Caco-2 (cell line): Measurements from ENCODE around the gene HOXC9. TPM values are rescaled to one million over a fixed set of nuclear protein-coding genes. Genes with fewer than 3 reads are reported as not detected.

Source experiments
- BruUV-seq: library from RNA; stranded (reverse); fragments of 400-500 nt; replicated peaks from 2 replicates; lab custom pipeline; 2021; lab: Mats Ljungman, UMichigan
- CTCF ChIA-PET: fragments of 300-600 bp; sonication (Branson Sonifier 250); formaldehyde crosslinking; loops from one replicate; lab custom pipeline; 2022; ENCODE audit warnings: antibody characterized with exemption; lab: Charles Lee
- POLR2A ChIA-PET: fragments of 300-600 bp; sonication (Branson Sonifier 250); formaldehyde crosslinking; loops from one replicate; lab custom pipeline; 2022; ENCODE audit warnings: antibody characterized with exemption; lab: Charles Lee
- DNase-seq, 2 experiments: peaks; one replicate each; pipeline versions ENCODE4 v3.0.0 to v3.0.0-alpha.2; 2020 to 2022
- H3K27me3 ChIP-seq: replicated peaks from 2 replicates; pipeline ENCODE4 v1.6.0; 2011; ENCODE audit warnings: low read length; ENCODE audit not compliant: control insufficient read depth, insufficient read depth
- H3K36me3 ChIP-seq: 2 replicates; pipeline ENCODE4 v1.5.1; 2011; ENCODE audit warnings: low read length; ENCODE audit not compliant: control insufficient read depth, insufficient read depth
- H3K4me1 ChIP-seq: fragments of 250-450 bp; sonication (Bioruptor Pico); 2 replicates; pipeline ENCODE4 v1.5.1; 2020; ENCODE audit warnings: mild to moderate bottlenecking
- H3K4me3 ChIP-seq: 2 replicates; pipeline ENCODE4 v1.5.1; 2011; ENCODE audit warnings: low read depth, mild to moderate bottlenecking, control low read depth, low read length
- H3K9me3 ChIP-seq: fragments of 250-450 bp; sonication (Bioruptor Pico); 2 replicates; pipeline ENCODE4 v1.5.1; 2020; ENCODE audit warnings: mild to moderate bottlenecking, moderate library complexity
- H3K27ac Mint-ChIP-seq: one replicate; pipeline ENCODE4 v1.8.0; 2022; ENCODE audit warnings: mixed read lengths; ENCODE audit not compliant: unreplicated experiment
- H3K27me3 Mint-ChIP-seq: one replicate; pipeline ENCODE4 v1.8.0; 2022; ENCODE audit warnings: mixed read lengths; ENCODE audit not compliant: insufficient read depth, unreplicated experiment
- H3K36me3 Mint-ChIP-seq: one replicate; pipeline ENCODE4 v1.8.0; 2022; ENCODE audit warnings: mild to moderate bottlenecking, mixed read lengths; ENCODE audit not compliant: insufficient read depth, unreplicated experiment
- H3K4me1 Mint-ChIP-seq: one replicate; pipeline ENCODE4 v1.8.0; 2022; ENCODE audit warnings: low read depth, mixed read lengths; ENCODE audit not compliant: unreplicated experiment
- H3K4me3 Mint-ChIP-seq: one replicate; pipeline ENCODE4 v1.8.0; 2022; ENCODE audit warnings: mild to moderate bottlenecking, moderate library complexity, mixed read lengths; ENCODE audit not compliant: unreplicated experiment
- H3K9me3 Mint-ChIP-seq: one replicate; pipeline ENCODE4 v1.8.0; 2022; ENCODE audit warnings: mixed read lengths; ENCODE audit not compliant: unreplicated experiment
- CTCF ChIP-seq, 2 experiments: fragments of 200-600 bp in 1 of 2; IDR thresholded peaks; 1 replicate in 1 of 2; 2 replicates in 1 of 2; pipeline versions ENCODE4 v1.5.1 to v1.8.0; 2011 to 2022; ENCODE audit warnings: antibody characterized with exemption in 1 of 2, control low read depth in 1 of 2, inconsistent platforms in 1 of 2, low read depth in 1 of 2, low read length in 1 of 2, mild to moderate bottlenecking in 1 of 2, moderate library complexity in 1 of 2; ENCODE audit not compliant: insufficient read depth in 1 of 2, severe bottlenecking in 1 of 2, unreplicated experiment in 1 of 2
- intact Hi-C: fragments of 100-400 bp; cut with micrococcal nuclease; formaldehyde crosslinking; loops from one replicate; pipeline ENCODE4 v1.10.0; 2022; ENCODE audit not compliant: unreplicated experiment
- total RNA-seq: library from RNA; stranded (reverse); gene quantifications from 2 replicates; pipeline ENCODE4 v1.2.3, GENCODE V29; 2022

The HOXC9 gene
- total RNA-seq, 1 experiment from 2014 or later: 2.9 TPM

GRCh38 chr12:53969588-53970259 lies 30.2 kb upstream of the HOXC9 start:
- Histone ChIP-seq H3K36me3 (no peaks in the 10 kb centered on the region), H3K9me3 (no peaks in the 10 kb centered on the region), H3K27me3 (no peaks in the 10 kb centered on the region), H3K4me1 (no peaks in the 10 kb centered on the region), H3K4me3 (no peak overlapping the region)
- Mint-ChIP-seq H3K9me3 (no peaks in the 10 kb centered on the region), H3K36me3 (no peaks in the 10 kb centered on the region), H3K27me3 (no peaks in the 10 kb centered on the region), H3K27ac (no peak overlapping the region), H3K4me1 (peaks cover 15% of the 10 kb centered on the region), H3K4me3 (no peak overlapping the region)
- intact Hi-C loops: no loop called here
- DNase-seq: no peak
- no peak for TF ChIP-seq CTCF (IDR thresholded peaks at IDR 0.05; ENCODE audit: insufficient read depth in 1 of 2, low read depth in 1 of 2, low read length in 1 of 2, severe bottlenecking in 1 of 2, unreplicated experiment in 1 of 2)
- no TSS peak for BruUV-seq
- ChIA-PET POLR2A (interaction anchor here (0.5 kb wide), 1 partner anchor 102 kb away, joined by 6 read pairs; no protein-coding TSS in a partner anchor), CTCF (no interaction called here)

GRCh38 chr12:53970451-53970850 lies 29.5 kb upstream of the HOXC9 start:
- DNase-seq: no peak
- H3K9me3 Mint-ChIP-seq: no peaks in the 10 kb centered on the region
- H3K27me3 Mint-ChIP-seq: no peaks in the 10 kb centered on the region
- H3K27ac Mint-ChIP-seq: no peak overlapping the region
- Histone ChIP-seq H3K27me3 (no peaks in the 10 kb centered on the region), H3K4me3 (no peak overlapping the region), H3K9me3 (no peaks in the 10 kb centered on the region), H3K4me1 (peaks cover 4% of the 10 kb centered on the region; the same call in 1 of the 2 replicates), H3K36me3 (no peaks in the 10 kb centered on the region)
- TF ChIP-seq CTCF (IDR thresholded peaks at IDR 0.05; ENCODE audit: insufficient read depth in 1 of 2, low read depth in 1 of 2, low read length in 1 of 2, severe bottlenecking in 1 of 2, unreplicated experiment in 1 of 2): no peak
- intact Hi-C loops: no loop called here
- H3K4me1 Mint-ChIP-seq: peaks cover 12% of the 10 kb centered on the region
- CTCF ChIA-PET: no interaction called here
- H3K36me3 Mint-ChIP-seq: no peaks in the 10 kb centered on the region
- POLR2A ChIA-PET: no interaction called here
- H3K4me3 Mint-ChIP-seq: no peak overlapping the region
- BruUV-seq: no TSS peak

- Histone ChIP-seq H3K4me1 (peaks cover 5% of the 10 kb centered on the region; the same call in 1 of the 2 replicates), H3K9me3 (no peaks in the 10 kb centered on the region), H3K27me3 (no peaks in the 10 kb centered on the region), H3K4me3 (no peak overlapping the region), H3K36me3 (no peaks in the 10 kb centered on the region)
- Mint-ChIP-seq H3K27ac (no peak overlapping the region), H3K9me3 (no peaks in the 10 kb centered on the region), H3K4me3 (no peak overlapping the region), H3K4me1 (peaks cover 8% of the 10 kb centered on the region), H3K27me3 (no peaks in the 10 kb centered on the region), H3K36me3 (no peaks in the 10 kb centered on the region)
- BruUV-seq: no TSS peak
- intact Hi-C loops: no loop called here
- TF ChIP-seq CTCF (IDR thresholded peaks at IDR 0.05; ENCODE audit: insufficient read depth in 1 of 2, low read depth in 1 of 2, low read length in 1 of 2, severe bottlenecking in 1 of 2, unreplicated experiment in 1 of 2): no peak
- CTCF ChIA-PET: no interaction called here
- POLR2A ChIA-PET: no interaction called here
- no peak for DNase-seq
Measured at GRCh38 chr12:53971129-53971528, 28.8 kb upstream of the HOXC9 start.
